Panc1 (cell line): ENCODE measurements around the gene CIB4. TPM values are rescaled to one million over a fixed set of nuclear protein-coding genes. Genes with fewer than 3 reads are reported as not detected.

ENCODE experiments used
- ATAC-seq: fragments of 200-7000 bp; cut with Tn5 transposase; 2 replicates; pipeline ENCODE4 v1.9.1; 2020; ENCODE audit warnings: mild to moderate bottlenecking, moderate library complexity
- BruUV-seq: library from RNA; stranded (reverse); fragments of 400-500 nt; replicated peaks from 2 replicates; lab custom pipeline; 2021; lab: Mats Ljungman, UMichigan
- CTCF ChIA-PET: fragments of 300-600 bp; sonication (Branson Sonifier 250); formaldehyde crosslinking; loops from one replicate; lab custom pipeline; 2022; ENCODE audit warnings: antibody characterized with exemption; lab: Charles Lee
- POLR2A ChIA-PET: fragments of 300-600 bp; sonication (Branson Sonifier 250); formaldehyde crosslinking; loops from one replicate; lab custom pipeline; 2022; ENCODE audit warnings: antibody characterized with exemption; lab: Charles Lee
- DNase-seq: peaks from one replicate; pipeline ENCODE4 v3.0.0-alpha.2; 2010; ENCODE audit warnings: low read depth, low spot score
- H3K27ac ChIP-seq: 2 replicates; pipeline ENCODE4 v1.5.1; 2011; ENCODE audit warnings: mild to moderate bottlenecking, low read length, inconsistent platforms
- H3K27me3 ChIP-seq: fragments of 200-500 bp; sonication (Bioruptor generic); 2 replicates; pipeline ENCODE4 v1.6.0; 2014; ENCODE audit warnings: low read length, inconsistent platforms; ENCODE audit not compliant: control insufficient read depth, insufficient read depth
- H3K36me3 ChIP-seq: fragments of 200-500 bp; sonication (Bioruptor generic); 2 replicates; pipeline ENCODE4 v1.5.1; 2014; ENCODE audit warnings: inconsistent platforms, mild to moderate bottlenecking, low read length, moderate library complexity; ENCODE audit not compliant: control insufficient read depth, insufficient read depth
- H3K4me1 ChIP-seq: 2 replicates; pipeline ENCODE4 v1.5.1; 2011; ENCODE audit warnings: inconsistent platforms, mild to moderate bottlenecking, low read length, moderate library complexity; ENCODE audit not compliant: control insufficient read depth, insufficient read depth
- H3K4me3 ChIP-seq, 2 experiments: 2 replicates each; pipeline ENCODE4 v1.5.1; 2011 to 2012; ENCODE audit warnings: low read depth in 2 of 2, low read length in 2 of 2, mild to moderate bottlenecking in 2 of 2, inconsistent platforms in 1 of 2, moderate library complexity in 1 of 2
- H3K9me3 ChIP-seq: fragments of 200-500 bp; sonication (Bioruptor generic); 2 replicates; pipeline ENCODE4 v1.5.1; 2014; ENCODE audit warnings: low read depth, mild to moderate bottlenecking, inconsistent platforms, low read length, moderate library complexity; ENCODE audit not compliant: control insufficient read depth, insufficient read depth
- CTCF ChIP-seq: fragments of 450-650 bp; IDR thresholded peaks from 2 replicates; pipeline ENCODE4 v1.5.1; 2017; ENCODE audit warnings: mild to moderate bottlenecking
- POLR2AphosphoS5 ChIP-seq: IDR thresholded peaks from 2 replicates; pipeline ENCODE4 v1.6.1; 2012; ENCODE audit warnings: mild to moderate bottlenecking, low read depth, low read length, moderate library complexity
- REST ChIP-seq, 2 experiments: IDR thresholded peaks; 2 replicates each; pipeline ENCODE4 v1.6.1; 2011 to 2012; ENCODE audit warnings: low read depth in 2 of 2, control low read depth in 1 of 2, low read length in 1 of 2, mild to moderate bottlenecking in 1 of 2, moderate library complexity in 1 of 2; ENCODE audit not compliant: insufficient read depth in 1 of 2
- SIN3A ChIP-seq: IDR thresholded peaks from 2 replicates; pipeline ENCODE4 v1.6.1; 2012; ENCODE audit warnings: low read depth, mild to moderate bottlenecking, low read length, moderate library complexity, borderline replicate concordance; ENCODE audit not compliant: insufficient read depth
- TCF7L2 ChIP-seq: IDR thresholded peaks from 2 replicates; pipeline ENCODE4 v1.6.1; 2011; ENCODE audit warnings: mild to moderate bottlenecking, low read depth, low read length, inconsistent platforms
- in situ Hi-C: cut with HindIII; loops from 2 replicates; pipeline ENCODE4 v1.10.0; 2016; ENCODE audit warnings: low sequenced_read_pairs, low pct_unique_long_range_greater_than_20kb
- intact Hi-C: fragments of 100-400 bp; cut with micrococcal nuclease; formaldehyde crosslinking; loops from one replicate; pipeline ENCODE4 v1.10.0; 2022; ENCODE audit not compliant: unreplicated experiment
- total RNA-seq: library from RNA; stranded (reverse); gene quantifications from one replicate; pipeline ENCODE4 v1.2.1, GENCODE V29; 2021; ENCODE audit not compliant: unreplicated experiment

The CIB4 gene
- total RNA-seq, 1 experiment from 2014 or later = 0.33 TPM

- ChIA-PET POLR2A (no interaction called here), CTCF (interaction anchor here (0.7 to 1.0 kb wide), 2 partner anchors 121 to 132 kb away, joined by 3 to 5 read pairs; no protein-coding TSS in a partner anchor)
- intact Hi-C loops (no loop called here), in situ Hi-C loops (no loop called here)
- ATAC-seq (no peak), DNase-seq (no peak)
- BruUV-seq = no TSS peak
- Histone ChIP-seq H3K27me3 (no peaks in the 10 kb centered on the region), H3K27ac (no peak overlapping the region), H3K4me1 (peaks cover 8% of the 10 kb centered on the region; the same call in 1 of the 2 replicates), H3K36me3 (no peaks in the 10 kb centered on the region), H3K4me3 (no peak overlapping the region), H3K9me3 (no peaks in the 10 kb centered on the region)
- TF ChIP-seq CTCF (no peak), REST (IDR thresholded peaks at IDR 0.05; ENCODE audit: insufficient read depth in 1 of 2, low read depth in 2 of 2, low read length in 1 of 2) (no peak), POLR2AphosphoS5 (no peak), TCF7L2 (no peak), SIN3A (no peak)
These were observed 28.5 kb downstream of the CIB4 start for GRCh38 chr2:26612522-26613240.

GRCh38 chr2:26612034-26612433 is 29.1 kb downstream of the CIB4 start:
- ATAC-seq = no peak
- in situ Hi-C loops = no loop called here
- no TSS peak for BruUV-seq
- Histone ChIP-seq H3K4me1 (peaks cover 8% of the 10 kb centered on the region; the same call in 1 of the 2 replicates), H3K9me3 (no peaks in the 10 kb centered on the region), H3K36me3 (no peaks in the 10 kb centered on the region), H3K27me3 (no peaks in the 10 kb centered on the region), H3K27ac (no peak overlapping the region), H3K4me3 (no peak overlapping the region)
- ChIA-PET CTCF (interaction anchor here (1.0 kb wide), 1 partner anchor 122 kb away, joined by 3 read pairs; no protein-coding TSS in a partner anchor), POLR2A (no interaction called here)
- TF ChIP-seq POLR2AphosphoS5 = no peak
- TF ChIP-seq CTCF = no peak
- TF ChIP-seq REST (IDR thresholded peaks at IDR 0.05; ENCODE audit: insufficient read depth in 1 of 2, low read depth in 2 of 2, low read length in 1 of 2) = no peak
- TF ChIP-seq TCF7L2 = no peak
- no peak for TF ChIP-seq SIN3A
- no peak for DNase-seq
- intact Hi-C loops = no loop called here
